PFSK-1 (cell line): ENCODE data around the gene EIF4G1.
A peak's percentile ranks its signal among the peaks of the same experiment; 100 is the strongest.

Experiments
- FOXP2 ChIP-seq: optimal IDR thresholded peaks from 2 replicates; pipeline ENCODE3; 2011; ENCODE audit warnings: borderline replicate concordance, control low read depth, inconsistent platforms; ENCODE audit not compliant: insufficient read depth; ENCODE audit errors: extremely low read length, extremely low read depth
- POLR2AphosphoS5 ChIP-seq: IDR thresholded peaks from 2 replicates; pipeline ENCODE4 v1.6.1; 2012; ENCODE audit warnings: low read depth, mild to moderate bottlenecking, control low read depth, low read length, moderate library complexity
- REST ChIP-seq, 2 experiments: IDR thresholded peaks; 2 replicates each; pipeline versions ENCODE4 v1.6.1 to v1.8.0; 2011 to 2012; ENCODE audit warnings: low read depth in 2 of 2, low read length in 2 of 2, control low read depth in 1 of 2, inconsistent platforms in 1 of 2, mild to moderate bottlenecking in 1 of 2, moderate library complexity in 1 of 2; ENCODE audit not compliant: insufficient read depth in 1 of 2
- SIN3A ChIP-seq: IDR thresholded peaks from 2 replicates; pipeline ENCODE4 v1.6.1; 2012; ENCODE audit warnings: mild to moderate bottlenecking, low read length, moderate library complexity, borderline replicate concordance; ENCODE audit not compliant: insufficient read depth
- TAF1 ChIP-seq: IDR thresholded peaks from 2 replicates; pipeline ENCODE4 v1.6.1; 2012; ENCODE audit warnings: low read length, control low read depth, borderline replicate concordance; ENCODE audit not compliant: insufficient read depth

The EIF4G1 gene

GRCh38 chr3:184361932-184362667 is 47.7 kb downstream of the EIF4G1 start:
- TF ChIP-seq SIN3A (no peak), FOXP2 (no peak), REST (IDR thresholded peaks at IDR 0.05; ENCODE audit: insufficient read depth in 1 of 2, low read depth in 2 of 2, low read length in 2 of 2) (no peak)

GRCh38 chr3:184362668-184363546 is 48.5 kb downstream of the EIF4G1 start:
- TF ChIP-seq FOXP2 (no peak), SIN3A (no peak), TAF1 (peak; percentile 59; the same call in 1 of the 2 replicates), POLR2AphosphoS5 (peak; percentile 65), REST (IDR thresholded peaks at IDR 0.05; ENCODE audit: insufficient read depth in 1 of 2, low read depth in 2 of 2, low read length in 2 of 2) (no peak)

- TF ChIP-seq REST (IDR thresholded peaks at IDR 0.05; ENCODE audit: insufficient read depth in 1 of 2, low read depth in 2 of 2, low read length in 2 of 2) (no peak), POLR2AphosphoS5 (no peak), SIN3A (no peak), FOXP2 (no peak), TAF1 (no peak)
Observed at GRCh38 chr3:184366619-184367289, 52.3 kb downstream of the EIF4G1 start.

GRCh38 chr3:184368116-184368515 is 53.7 kb downstream of the EIF4G1 start:
- TF ChIP-seq FOXP2, result no peak
- no peak for TF ChIP-seq POLR2AphosphoS5
- no peak for TF ChIP-seq SIN3A
- no peak for TF ChIP-seq TAF1
- no peak for TF ChIP-seq REST (IDR thresholded peaks at IDR 0.05; ENCODE audit: insufficient read depth in 1 of 2, low read depth in 2 of 2, low read length in 2 of 2)
